GM18498 (cell line): ENCODE measurements around the gene INPP5A.

Source experiments
- ATAC-seq: cut with Tn5 transposase; IDR thresholded peaks from one replicate; pipeline ENCODE4 v1.9.1; 2021; ENCODE audit warnings: mild to moderate bottlenecking, moderate library complexity; ENCODE audit not compliant: unreplicated experiment

Gene INPP5A

DNA sequence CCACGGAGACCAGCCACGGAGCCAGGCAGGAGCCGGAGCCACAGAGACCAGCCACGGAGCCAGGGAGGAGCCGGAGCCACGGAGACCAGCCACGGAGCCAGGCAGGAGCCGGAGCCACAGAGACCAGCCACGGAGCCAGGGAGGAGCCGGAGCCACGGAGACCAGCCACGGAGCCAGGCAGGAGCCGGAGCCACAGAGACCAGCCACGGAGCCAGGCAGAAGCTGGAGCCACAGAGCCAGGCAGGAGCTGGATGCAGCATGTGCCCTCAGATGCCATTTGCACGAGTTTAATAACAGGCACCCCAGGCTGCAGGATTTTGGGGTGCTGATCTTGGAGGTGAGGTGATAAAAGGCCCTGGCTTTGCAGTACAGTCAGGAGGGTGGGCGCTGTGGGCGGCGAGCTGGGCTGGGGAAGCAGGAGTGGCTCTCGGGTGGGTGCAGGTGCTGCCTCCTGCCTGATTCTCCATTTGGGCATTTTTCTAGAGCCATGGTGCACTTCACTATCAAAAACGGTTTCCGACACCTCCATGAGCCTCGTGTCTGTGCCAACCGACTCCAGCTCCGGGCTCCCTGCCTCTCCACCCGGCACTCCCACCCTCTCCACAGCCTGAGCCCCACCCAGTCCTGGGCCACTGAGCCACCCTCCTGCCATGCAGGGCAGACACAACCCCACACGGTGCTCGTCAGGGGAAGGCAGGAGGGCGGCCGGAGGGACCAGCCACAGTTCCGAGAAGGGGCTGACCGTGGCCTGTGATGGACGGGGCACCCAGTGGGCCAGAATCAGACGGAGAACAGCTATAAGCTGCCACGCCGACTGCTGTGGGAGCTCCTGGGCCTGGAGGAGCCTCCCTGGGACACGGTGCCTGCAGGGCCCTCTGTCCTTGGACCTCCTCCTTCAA lies 289.2 kb downstream of the INPP5A start:
- no peak for ATAC-seq

DNA sequence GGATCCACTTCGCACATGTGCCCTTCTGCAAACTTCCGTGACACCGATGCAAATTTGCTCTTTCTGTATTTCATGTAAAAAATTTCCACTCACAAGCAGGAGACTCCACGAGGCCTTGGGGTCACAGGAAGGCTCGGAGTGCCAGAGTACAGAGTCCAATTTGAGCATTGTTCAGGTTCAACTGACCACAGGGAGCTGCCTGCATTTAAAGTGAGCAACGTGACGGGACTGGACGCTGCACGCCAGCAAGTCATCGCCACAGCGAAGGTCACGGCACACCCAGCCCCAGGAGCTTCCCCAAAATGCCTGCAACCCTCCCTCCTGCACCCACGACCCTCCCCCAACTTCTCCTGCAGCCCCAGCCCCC lies 289.8 kb downstream of the INPP5A start:
- no peak for ATAC-seq

DNA sequence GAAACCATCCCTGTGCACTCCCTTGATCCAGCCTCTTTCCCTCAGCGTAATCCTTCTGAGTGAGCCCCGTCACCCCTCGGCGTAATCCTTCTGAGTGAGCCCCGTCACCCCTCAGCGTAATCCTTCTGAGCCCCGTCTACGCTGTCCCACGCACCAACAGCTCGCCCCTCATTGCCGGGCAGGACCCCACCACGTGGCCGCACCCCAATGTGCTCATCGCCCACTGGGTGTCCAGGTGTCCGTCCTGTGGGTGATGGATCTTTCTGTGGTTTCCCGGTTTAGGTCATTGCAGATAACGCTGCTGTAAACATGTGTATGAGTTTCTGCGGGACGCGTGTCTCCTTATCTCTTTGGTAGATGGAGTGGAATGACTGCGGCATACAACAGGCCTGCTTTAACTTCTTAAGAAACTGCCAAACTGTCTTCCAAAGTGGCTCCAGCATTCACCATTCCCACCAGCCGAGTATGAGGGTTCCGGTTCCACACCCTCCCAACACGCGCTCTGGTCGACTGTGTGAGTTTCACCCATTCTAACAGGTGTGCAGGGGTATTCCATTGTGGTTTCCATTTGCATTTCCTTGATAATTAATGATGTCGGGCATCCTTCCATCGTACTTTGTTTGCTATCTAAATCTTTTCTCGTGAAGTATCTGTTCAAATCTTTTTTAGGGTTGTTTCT lies 290.4 kb downstream of the INPP5A start:
- ATAC-seq: no peak

DNA sequence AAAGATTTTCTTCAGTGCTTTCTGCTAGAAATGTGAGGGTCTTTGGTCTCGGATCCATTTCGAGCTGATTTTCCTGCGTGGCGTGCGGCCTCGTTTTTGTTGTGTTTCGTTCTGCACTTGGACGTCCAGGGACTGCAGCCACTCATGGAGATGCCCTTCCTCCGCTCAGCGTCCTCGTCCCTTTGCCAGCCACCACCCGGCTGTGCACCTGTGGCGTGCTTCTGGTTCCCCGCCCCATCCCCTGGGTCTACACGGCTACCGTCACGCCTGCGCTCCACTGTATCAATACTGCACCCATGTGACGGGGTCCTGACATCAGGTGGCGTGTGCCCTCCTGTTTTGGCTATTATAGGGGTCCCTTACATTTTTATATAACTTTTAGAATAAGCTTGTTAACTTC lies 291.1 kb downstream of the INPP5A start:
- ATAC-seq: no peak

DNA sequence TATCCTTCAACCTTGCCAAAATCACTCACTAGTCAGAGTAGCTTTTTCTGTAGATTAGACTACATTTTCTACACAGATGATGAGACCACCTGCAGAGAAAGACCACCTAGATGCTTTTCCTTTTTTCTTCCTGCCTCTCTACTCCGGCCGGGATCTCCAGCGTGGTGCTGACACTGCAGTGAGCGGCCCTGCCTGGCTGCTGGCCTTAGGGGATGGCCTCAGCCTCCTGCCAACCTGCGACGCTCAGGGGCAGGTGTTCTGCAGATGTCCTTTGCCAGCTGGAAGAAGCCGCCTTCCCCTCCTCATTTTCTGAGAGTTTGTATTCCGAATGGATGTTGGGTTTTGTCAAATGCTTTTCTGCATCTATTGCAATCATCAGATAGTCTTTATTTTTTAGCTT lies 291.8 kb downstream of the INPP5A start:
- ATAC-seq: no peak

DNA sequence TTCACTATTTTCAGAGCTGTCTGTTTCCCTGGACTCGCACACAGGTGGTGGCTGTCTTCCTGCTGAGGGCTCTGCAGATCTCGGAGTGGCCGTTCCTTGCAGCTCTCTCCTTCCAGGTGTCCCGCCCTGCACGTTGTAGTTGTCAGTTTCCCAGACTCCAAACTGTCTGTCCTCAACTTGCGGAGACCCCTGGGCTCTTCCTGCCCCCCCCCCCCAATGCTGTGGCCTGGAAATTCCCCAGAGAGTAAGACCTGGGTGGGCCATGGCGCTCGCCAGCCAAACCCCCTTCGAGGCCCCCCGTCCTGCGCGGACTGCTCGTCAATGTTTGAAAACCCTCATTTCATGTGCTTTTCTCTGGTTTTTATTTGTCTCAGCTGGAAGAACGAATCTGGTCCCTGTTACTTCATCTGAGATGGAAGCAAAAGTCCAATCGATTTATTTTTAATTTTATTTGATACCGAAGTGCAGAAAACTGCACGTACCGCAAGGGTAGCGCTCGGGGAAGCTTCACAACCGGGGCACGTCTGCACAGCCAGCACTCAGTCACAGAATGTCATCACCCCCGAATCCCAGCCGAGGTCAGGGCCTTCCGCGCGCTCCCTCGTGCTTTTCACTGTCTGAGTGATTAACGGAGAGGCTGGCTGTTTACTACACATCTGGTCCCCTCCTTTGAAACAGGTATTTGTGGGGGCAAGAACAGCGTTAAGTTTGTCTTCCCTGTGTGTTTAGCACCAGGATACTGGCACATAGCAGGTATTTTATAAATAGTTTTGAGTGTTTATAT lies 294.8 kb downstream of the INPP5A start:
- no peak for ATAC-seq
